Chondrocyte (in vitro differentiated cells): Measurements from ENCODE around the gene ST6GALNAC4. TPM values are rescaled to one million over a fixed set of nuclear protein-coding genes. Genes with fewer than 3 reads are reported as not detected.
"Not testable (repeated sequence)": the region's sequence is repeated elsewhere in the genome, so short reads cannot be mapped to it uniquely, and the experiment has no call there.

ENCODE experiments used
- DNase-seq: peaks from one replicate; pipeline ENCODE4 v3.0.0; 2021; ENCODE audit warnings: mixed read lengths, low spot score
- H3K27ac Mint-ChIP-seq: one replicate; pipeline ENCODE4 v1.8.0; 2021; ENCODE audit warnings: mild to moderate bottlenecking, moderate library complexity, mixed read lengths; ENCODE audit not compliant: unreplicated experiment
- H3K27me3 Mint-ChIP-seq: 2 replicates; pipeline ENCODE4 v1.8.0; 2021; ENCODE audit warnings: low read depth, mixed read lengths
- H3K36me3 Mint-ChIP-seq: 2 replicates; pipeline ENCODE4 v1.8.0; 2021; ENCODE audit warnings: low read depth, mixed read lengths
- H3K4me1 Mint-ChIP-seq: 2 replicates; pipeline ENCODE4 v1.8.0; 2021; ENCODE audit warnings: low read depth, mild to moderate bottlenecking, mixed read lengths
- H3K4me3 Mint-ChIP-seq: one replicate; pipeline ENCODE4 v1.8.0; 2021; ENCODE audit warnings: mild to moderate bottlenecking, moderate library complexity, mixed read lengths; ENCODE audit not compliant: unreplicated experiment
- H3K9me3 Mint-ChIP-seq: 2 replicates; pipeline ENCODE4 v1.8.0; 2021; ENCODE audit warnings: low read depth, mixed read lengths
- CTCF ChIP-seq: fragments of 200-600 bp; sonication (generic); IDR thresholded peaks from 2 replicates; pipeline ENCODE4 v1.5.0; 2021; ENCODE audit warnings: antibody characterized with exemption, mild to moderate bottlenecking, moderate library complexity
- total RNA-seq: library from RNA; stranded (reverse); gene quantifications from 3 replicates; pipeline ENCODE4 v1.2.1, GENCODE V29; 2021

Gene ST6GALNAC4
- total RNA-seq, 1 donor from 2014 or later: 25.5 TPM

- Mint-ChIP-seq H3K4me1 (peaks cover 24% of the 10 kb centered on the region), H3K9me3 (no peaks in the 10 kb centered on the region), H3K4me3 (no peak overlapping the region), H3K27ac (peak overlapping the region; percentile 27), H3K36me3 (peaks cover 15% of the 10 kb centered on the region), H3K27me3 (no peaks in the 10 kb centered on the region)
- TF ChIP-seq CTCF: no peak
- no peak for DNase-seq
Observed at GRCh38 chr9:127883959-127884358, 32.9 kb downstream of the ST6GALNAC4 start.

GRCh38 chr9:127881715-127882114 lies 35.1 kb downstream of the ST6GALNAC4 start:
- H3K36me3 Mint-ChIP-seq, H3K27me3 Mint-ChIP-seq, H3K9me3 Mint-ChIP-seq, H3K27ac Mint-ChIP-seq, H3K4me3 Mint-ChIP-seq, DNase-seq: not testable (repeated sequence)
- H3K4me1 Mint-ChIP-seq: peaks cover 39% of the 10 kb centered on the region

- Mint-ChIP-seq H3K27me3 (no peaks in the 10 kb centered on the region), H3K36me3 (peaks cover 3% of the 10 kb centered on the region), H3K4me3 (no peak overlapping the region), H3K9me3 (no peaks in the 10 kb centered on the region), H3K4me1 (peaks cover 43% of the 10 kb centered on the region), H3K27ac (no peak overlapping the region)
- TF ChIP-seq CTCF: no peak
- no peak for DNase-seq
Observed at GRCh38 chr9:127880143-127880542, 36.7 kb downstream of the ST6GALNAC4 start.

GRCh38 chr9:127878652-127879390 lies 38.0 kb downstream of the ST6GALNAC4 start:
- Mint-ChIP-seq H3K9me3 (no peaks in the 10 kb centered on the region), H3K4me1 (peaks cover 40% of the 10 kb centered on the region), H3K27me3 (no peaks in the 10 kb centered on the region), H3K27ac (no peak overlapping the region), H3K4me3 (no peak overlapping the region), H3K36me3 (no peaks in the 10 kb centered on the region)
- no peak for TF ChIP-seq CTCF
- no peak for DNase-seq

GRCh38 chr9:127878001-127878651 lies 38.7 kb downstream of the ST6GALNAC4 start:
- TF ChIP-seq CTCF: no peak
- H3K27ac Mint-ChIP-seq: no peak overlapping the region
- H3K27me3 Mint-ChIP-seq: no peaks in the 10 kb centered on the region
- H3K36me3 Mint-ChIP-seq: no peaks in the 10 kb centered on the region
- no peak for DNase-seq
- H3K4me3 Mint-ChIP-seq: peak overlapping the region; percentile 80
- no peaks in the 10 kb centered on the region for H3K9me3 Mint-ChIP-seq
- H3K4me1 Mint-ChIP-seq: peaks cover 41% of the 10 kb centered on the region
